GM19099 (cell line): Measurements from ENCODE around the gene RBBP4.

ENCODE experiments used
- POLR2A ChIP-seq: IDR thresholded peaks from 3 replicates; pipeline ENCODE4 v1.6.1; 2011; ENCODE audit warnings: low read depth; ENCODE audit not compliant: insufficient read length; ENCODE audit errors: extremely low read depth

The RBBP4 gene

DNA sequence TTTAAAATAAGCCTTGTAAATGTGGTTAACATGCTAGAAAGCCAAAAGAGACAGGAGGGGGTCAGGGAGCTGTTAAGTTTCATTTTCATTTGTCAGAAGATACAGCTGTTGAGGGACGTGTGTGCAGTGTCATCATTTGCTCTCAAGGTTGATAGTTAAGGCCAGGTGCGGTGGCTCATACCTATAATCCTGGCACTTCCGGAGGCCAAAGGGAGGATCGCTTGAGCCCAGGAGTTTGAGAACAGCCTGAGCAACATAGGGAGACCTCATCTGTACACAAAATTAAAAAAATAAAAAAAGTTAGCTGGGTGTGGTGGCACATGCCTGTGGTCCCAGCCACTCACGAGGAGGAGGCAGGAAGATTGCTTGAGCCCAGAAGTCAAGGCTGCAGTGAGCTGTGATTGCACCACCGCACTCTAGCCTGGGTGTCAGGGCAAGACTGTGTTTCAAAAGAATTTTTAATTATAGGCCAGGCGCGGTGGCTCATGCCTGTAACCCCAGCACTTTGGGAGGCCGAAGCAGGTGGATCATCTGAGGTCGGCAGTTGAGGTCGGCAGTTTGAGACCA is 23.3 kb upstream of the RBBP4 start:
- TF ChIP-seq POLR2A, result peak; percentile 39

DNA sequence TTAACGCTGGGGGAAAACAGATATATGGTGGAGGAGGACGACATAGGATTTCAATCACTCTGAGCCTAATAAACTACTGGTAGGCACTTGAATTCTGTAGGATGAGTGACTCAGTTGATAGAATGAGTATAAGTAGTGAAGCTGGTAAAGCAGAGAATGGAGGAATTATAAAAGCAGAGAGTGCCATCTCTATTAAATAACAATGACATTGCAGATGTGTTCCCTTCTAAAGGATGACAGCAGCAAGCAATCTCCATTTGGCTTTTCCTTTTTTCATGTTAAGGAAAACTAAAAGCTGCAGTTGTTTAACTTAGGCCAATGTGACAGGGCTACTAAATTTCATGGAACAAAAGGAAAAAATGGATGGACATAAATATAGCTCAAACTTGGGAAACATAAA is 18.2 kb upstream of the RBBP4 start:
- no peak for TF ChIP-seq POLR2A

DNA sequence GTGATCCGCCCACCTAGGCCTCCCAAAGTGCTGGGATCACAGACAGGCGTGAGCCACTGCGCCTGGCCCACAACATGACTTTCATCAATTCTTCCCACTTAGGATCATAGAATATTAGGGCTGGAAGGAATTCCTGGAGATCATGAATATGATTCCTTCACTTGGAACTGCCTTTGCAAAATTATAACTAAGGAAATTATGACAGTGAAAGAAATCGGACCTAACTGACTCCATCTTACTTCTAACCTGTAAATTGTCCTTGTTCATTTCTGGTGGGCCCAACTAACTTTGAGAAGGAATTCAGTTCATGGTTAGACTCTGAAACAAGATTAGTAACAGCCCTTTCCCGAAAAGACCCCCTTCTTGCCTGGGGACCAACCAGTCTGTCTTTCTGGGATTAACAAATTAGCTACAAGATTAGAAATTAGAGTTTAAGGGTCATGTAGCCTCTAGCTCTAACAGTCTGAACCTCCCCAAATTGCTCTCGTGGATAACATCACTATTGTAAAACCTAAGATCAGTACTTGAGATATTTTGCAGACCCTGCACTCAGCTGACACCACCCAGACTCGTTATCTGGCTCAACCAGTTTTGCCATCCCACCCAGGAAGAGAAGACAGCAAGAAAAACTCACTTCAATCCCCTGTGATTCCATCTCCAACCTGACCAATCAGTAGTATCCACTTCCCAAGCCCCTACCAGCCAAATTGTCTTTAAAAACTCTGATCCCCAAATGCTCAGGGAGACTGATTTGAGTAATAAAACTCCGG is 15.3 kb upstream of the RBBP4 start:
- TF ChIP-seq POLR2A, result no peak

DNA sequence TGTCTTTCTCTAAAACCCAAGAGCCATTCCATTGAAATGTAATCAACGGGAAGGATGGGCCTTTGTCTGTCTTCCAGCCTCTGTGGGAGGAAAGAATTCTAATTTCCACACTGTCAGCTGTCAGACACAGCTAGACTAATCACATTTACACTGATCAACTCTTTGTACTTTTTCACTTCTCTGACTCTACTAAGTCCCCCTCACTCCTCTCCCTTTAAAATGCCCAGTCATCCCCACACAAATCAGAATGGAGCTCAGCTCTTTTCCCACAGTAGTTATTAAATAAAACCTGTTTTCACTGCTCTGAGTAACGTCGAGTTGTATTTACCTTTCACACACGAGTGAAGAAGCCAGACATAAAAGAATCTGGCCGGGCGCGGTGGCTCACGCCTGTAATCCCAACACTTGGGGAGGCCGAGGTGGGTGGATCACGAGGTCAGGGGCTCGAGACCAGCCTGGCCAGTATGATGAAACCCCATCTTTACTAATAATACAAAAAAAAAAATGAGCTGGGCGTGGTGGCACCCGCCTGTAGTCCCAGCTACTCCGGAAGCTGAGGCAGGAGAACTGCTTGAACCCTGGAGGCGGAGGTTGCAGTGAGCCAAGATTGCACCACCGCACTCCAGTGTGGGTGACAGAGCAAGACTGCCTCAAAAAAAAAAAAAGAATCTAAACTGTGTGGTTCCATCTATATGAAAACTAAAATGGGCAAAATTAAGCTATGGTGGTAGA is 13.9 kb upstream of the RBBP4 start:
- no peak for TF ChIP-seq POLR2A

DNA sequence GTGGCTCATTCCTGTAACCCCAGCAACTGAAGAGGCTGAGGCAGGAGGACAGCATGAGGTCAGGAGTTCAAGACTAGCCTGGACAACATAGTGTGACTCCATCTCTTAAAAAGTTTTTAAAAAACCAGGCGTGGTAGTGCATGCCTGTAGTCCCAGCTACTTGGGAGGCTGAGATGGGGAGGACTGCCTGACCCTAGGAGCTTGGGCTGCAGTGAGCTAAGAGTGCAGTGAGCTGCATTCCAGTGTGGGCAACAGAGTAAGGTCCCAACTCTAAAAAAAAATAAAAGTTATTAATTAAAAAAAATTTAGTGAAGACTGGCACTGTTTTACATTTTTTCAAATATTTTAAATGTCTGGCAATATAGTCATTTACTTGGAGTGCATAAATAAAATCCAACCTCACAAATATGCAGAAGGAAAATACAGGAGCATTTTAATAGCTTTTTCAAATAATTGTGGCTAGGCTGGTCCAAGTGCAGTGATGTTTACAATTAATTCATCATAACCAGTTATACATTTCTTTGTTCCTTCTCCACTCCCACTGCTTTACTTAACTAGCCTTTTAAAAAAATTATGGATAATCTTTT is 11.4 kb upstream of the RBBP4 start:
- TF ChIP-seq POLR2A, result no peak

DNA sequence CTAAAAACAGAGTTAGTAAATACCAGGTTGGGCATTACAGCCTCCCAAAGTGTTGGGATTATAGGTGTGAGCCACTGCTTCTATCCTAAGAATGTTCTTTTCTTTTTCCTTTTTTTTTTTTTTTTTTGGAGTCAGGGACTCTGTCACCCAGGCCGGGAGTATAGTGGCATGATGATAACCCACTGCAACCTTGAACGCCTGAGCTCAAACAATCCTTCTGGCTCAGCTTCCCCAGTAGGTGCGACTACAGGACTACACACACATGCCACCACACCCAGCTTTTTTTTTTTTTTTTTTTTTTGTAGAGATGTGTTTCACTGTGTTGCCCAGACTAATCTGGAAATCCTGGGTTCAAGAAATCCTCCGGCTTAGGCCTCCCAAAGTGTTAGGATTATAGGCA is 6.6 kb upstream of the RBBP4 start:
- TF ChIP-seq POLR2A, result no peak

DNA sequence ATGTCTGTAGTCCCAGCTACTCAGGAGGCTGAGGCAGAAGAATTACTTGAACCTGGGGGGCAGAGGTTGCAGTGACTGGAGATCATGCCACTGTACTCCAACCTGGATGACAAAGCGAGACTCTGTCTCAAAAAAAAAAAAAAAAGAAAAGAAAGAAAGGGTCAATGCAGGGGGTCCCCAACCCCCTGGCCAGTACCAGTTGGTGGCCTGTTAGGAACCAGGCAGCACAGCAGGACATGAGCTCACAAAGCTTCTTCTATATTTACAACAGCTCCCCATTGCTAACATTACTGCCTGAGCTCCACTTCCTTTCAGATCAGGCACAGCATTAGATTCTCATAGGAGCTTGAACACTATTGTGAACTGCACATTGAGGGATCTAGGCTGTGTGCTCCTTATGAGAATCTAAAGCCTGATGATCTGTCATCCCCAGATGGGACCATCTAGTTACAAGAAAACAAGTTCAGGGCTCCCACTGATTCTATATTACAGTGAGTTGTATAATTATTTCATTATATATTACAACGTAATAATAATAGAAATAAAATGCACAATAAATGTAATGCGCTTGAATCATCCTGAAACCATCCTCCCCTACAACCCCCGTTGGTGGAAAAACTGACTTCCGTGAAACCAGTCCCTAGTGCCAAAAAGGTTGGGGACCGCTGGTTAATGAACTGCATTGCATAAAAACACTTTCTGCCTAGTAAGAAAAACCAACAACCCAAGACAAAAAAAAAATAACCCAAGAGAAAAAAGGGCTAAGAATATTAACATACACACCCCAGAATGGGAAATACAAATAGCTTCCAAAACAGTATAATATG is 3.5 kb upstream of the RBBP4 start:
- TF ChIP-seq POLR2A, result no peak

DNA sequence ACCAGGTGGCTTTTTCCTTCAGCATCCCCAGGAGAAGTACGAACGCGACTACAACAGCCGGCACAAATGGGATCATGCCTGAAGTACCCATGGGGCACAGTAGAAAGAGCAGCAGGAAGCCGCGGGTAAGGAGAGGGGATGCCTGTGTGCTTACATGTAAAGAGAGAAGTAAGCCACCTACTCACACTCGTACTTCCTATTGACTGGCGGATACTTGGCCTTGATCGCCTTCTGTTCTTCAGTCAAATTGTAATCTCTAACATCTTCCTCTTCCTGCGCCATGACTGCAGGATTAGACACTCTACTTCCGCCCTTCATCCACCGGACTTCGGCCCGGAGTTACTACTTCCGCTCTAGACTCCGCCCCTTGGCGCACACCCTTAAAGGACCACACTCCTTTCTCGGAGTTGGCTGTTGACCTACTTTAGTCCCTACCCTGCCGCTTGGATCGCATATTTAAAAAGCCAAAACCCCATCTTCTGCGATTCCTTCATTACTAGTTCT is 708 bp upstream of the RBBP4 start, which contains the start of gene ZBTB8OS:
TSS of gene ZBTB8OS (minus strand) at position 303 of the 504 bp plus-strand sequence. CDS start at position 282, 21 bp downstream.
- peak; percentile 86 for TF ChIP-seq POLR2A

DNA sequence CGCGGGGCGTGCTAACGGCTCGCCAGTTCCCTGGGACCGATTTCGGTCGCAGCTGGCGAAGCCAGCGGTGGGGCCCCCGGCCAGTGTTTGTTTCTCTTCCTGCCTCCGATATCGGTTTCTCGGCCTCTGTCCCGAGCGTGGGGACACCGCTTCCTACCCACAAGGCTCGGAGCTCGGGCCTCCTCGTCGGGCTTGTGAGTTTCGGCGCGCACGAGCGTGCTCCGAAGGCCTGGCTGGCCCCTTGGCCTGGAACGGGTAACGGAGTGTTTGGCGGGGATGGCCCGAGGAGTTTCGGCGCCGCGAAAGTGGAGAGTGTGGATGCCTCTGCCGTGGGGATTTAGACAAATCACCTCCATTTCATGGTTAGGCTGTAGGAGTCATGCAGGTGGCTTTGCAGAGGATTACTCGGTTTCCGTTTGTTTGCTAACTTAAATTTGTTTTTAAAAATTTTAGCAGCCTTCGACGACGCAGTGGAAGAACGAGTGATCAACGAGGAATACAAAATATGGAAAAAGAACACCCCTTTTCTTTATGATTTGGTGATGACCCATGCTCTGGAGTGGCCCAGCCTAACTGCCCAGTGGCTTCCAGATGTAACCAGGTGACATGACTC is 559 bp downstream of the RBBP4 start:
- TF ChIP-seq POLR2A, result no peak

DNA sequence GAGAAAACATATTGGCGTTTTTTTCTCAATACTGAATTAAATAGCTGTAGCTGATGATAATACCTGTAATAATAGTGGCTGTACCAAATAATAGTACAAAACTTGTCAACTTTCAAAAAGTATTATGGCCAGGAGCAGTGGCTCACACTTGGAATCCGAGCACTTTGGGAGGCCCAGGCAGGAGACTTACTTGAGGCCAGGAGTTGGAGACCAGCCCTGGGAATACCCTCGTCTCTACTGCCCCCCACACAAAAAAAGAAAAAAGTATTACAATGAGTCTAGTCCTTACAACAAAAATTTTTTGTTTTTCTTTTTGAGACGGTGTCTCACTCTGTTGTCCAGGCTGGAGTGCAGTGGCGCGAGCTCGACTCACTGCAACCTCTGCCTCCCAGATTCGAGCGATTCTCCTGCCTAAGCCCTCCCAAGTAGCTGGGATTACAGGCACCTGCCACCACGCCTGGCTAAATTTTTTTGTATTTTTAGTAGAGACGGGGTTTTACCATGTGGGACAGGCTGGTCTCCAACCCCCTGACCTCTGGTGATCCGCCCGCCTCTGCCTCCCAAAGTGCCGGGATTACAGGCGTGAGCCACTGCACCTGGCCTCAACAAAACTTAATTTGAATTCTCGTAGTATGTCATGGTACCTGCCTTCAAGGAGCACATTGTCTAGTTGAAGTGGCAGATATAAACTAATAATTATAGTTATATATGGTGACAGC is 1.4 kb downstream of the RBBP4 start:
- no peak for TF ChIP-seq POLR2A

DNA sequence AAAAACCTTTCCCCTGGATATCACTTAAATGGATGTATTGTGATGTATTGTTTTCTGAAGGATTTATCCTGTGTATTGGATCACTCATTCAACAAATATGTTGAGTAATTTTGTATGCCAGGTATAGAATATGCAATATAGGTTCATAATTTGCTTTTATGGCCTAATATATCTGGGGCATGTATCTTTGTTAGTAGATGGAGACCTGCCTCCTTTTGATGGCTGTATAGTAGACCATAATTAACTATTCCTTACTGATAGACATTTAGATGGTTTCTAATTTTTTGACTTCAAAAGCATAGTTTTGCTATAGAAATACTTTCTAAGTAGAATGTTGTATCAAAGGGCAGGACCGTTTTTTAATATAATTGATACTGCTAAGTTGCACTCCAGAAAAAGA is 8.6 kb downstream of the RBBP4 start:
- TF ChIP-seq POLR2A, result no peak

DNA sequence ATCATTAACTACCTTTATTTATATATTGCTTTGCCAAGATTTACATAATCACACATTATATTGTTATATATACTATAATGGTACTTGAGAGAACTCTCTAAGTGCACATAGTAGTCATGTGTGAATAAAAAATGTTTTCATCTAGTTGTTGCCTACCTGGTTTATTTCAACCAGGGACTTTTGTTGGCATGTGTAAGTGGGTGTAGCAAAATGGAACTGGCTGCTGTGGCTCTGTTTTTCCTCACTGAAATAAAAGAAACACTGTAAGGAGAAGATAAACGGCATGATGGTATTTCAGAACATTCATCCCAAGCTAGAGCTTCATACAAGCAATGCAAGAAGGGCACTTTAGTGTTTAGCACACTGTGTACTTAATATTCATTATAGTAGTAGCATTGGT is 14.9 kb downstream of the RBBP4 start:
- TF ChIP-seq POLR2A, result no peak

DNA sequence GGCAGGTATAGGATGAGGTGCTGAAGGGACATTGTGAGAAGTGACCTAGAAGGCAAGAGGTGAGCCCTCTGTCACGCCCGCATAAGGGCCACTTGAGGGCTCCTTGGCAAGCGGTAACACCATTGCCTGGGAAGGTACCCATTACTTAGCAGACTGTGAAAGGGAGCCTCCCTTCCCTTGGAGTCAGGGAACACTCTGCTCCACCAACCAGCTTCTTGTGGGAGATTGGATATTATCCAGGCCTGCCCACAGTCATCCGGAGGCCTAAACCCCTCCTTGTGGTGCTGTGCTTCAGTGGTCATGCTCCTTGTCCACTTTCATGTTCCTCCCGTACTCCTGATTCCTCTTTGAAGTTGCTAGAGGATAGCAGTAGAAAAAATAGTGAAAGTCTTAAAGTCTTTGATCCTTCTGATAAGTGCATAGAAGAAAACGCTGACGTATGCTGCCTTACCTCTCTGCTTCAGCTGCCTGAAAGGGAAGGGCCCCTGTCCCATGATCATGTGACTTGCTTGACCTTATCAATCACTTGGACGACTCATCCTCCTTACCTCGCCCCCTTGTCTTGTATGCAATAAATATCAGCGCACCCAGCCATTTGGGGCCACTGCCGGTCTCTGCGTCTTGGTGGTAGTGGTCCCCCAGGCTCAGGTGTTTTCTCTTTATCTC is 16.0 kb downstream of the RBBP4 start:
- no peak for TF ChIP-seq POLR2A
